SJSA1 (cell line): ENCODE data around the gene CTNNA2. TPM values are rescaled to one million over a fixed set of nuclear protein-coding genes. Genes with fewer than 3 reads are reported as not detected.
"Not testable (repeated sequence)": the region's sequence is repeated elsewhere in the genome, so short reads cannot be mapped to it uniquely, and the experiment has no call there.

Experiments
- DNase-seq, 2 experiments: peaks; one replicate each; pipeline ENCODE4 v3.0.0-alpha.2; 2015 to 2020; ENCODE audit warnings: low spot score in 2 of 2, low read depth in 1 of 2
- H3K27ac ChIP-seq: fragments of 250-450 bp; sonication (Bioruptor Pico); 2 replicates; pipeline ENCODE4 v1.5.1; 2020; ENCODE audit warnings: mild to moderate bottlenecking, moderate library complexity
- H3K27me3 ChIP-seq: fragments of 250-450 bp; sonication (Bioruptor Pico); replicated peaks from 2 replicates; pipeline ENCODE4 v1.5.1; 2020; ENCODE audit warnings: mild to moderate bottlenecking, moderate library complexity
- H3K36me3 ChIP-seq: fragments of 250-450 bp; sonication (Bioruptor Pico); 2 replicates; pipeline ENCODE4 v1.5.1; 2020; ENCODE audit warnings: mild to moderate bottlenecking
- H3K4me1 ChIP-seq: fragments of 250-450 bp; sonication (Bioruptor Pico); replicated peaks from 2 replicates; pipeline ENCODE4 v1.6.1; 2021; ENCODE audit warnings: mild to moderate bottlenecking
- H3K4me3 ChIP-seq: fragments of 250-450 bp; sonication (Bioruptor Pico); 2 replicates; pipeline ENCODE4 v1.5.1; 2020; ENCODE audit warnings: mild to moderate bottlenecking
- H3K9me3 ChIP-seq: fragments of 250-450 bp; sonication (Bioruptor Pico); replicated peaks from 2 replicates; pipeline ENCODE4 v1.5.1; 2020; ENCODE audit warnings: mild to moderate bottlenecking
- total RNA-seq: library from RNA; depleted of rRNA; stranded (reverse); fragments of >200 nt; shearing (Covaris generic); gene quantifications from 2 replicates; pipeline ENCODE4 v1.2.3, GENCODE V29; 2014

The CTNNA2 gene
- total RNA-seq, 1 experiment from 2014 or later: not detected

- H3K9me3 ChIP-seq, H3K4me3 ChIP-seq, H3K36me3 ChIP-seq, H3K27me3 ChIP-seq, H3K4me1 ChIP-seq, H3K27ac ChIP-seq, DNase-seq: not testable (repeated sequence)
Observed at GRCh38 chr2:80203929-80204328, 691.1 kb downstream of the CTNNA2 start.

- Histone ChIP-seq H3K4me3 (no peak overlapping the region), H3K4me1 (no peaks in the 10 kb centered on the region), H3K27ac (no peak overlapping the region), H3K27me3 (0 out of 2 replicates have a peak, but pooled peaks cover 2% of the 10 kb centered on the region), H3K9me3 (no peaks in the 10 kb centered on the region), H3K36me3 (no peaks in the 10 kb centered on the region)
- DNase-seq: no peak
Observed at GRCh38 chr2:80205498-80205897, 692.6 kb downstream of the CTNNA2 start.

- no peaks in the 10 kb centered on the region for H3K9me3 ChIP-seq
- no peak for DNase-seq
- no peak overlapping the region for H3K4me3 ChIP-seq
- no peaks in the 10 kb centered on the region for H3K36me3 ChIP-seq
- 0 out of 2 replicates have a peak, but pooled peaks cover 2% of the 10 kb centered on the region for H3K27me3 ChIP-seq
- H3K4me1 ChIP-seq: no peaks in the 10 kb centered on the region
- no peak overlapping the region for H3K27ac ChIP-seq
Observed at GRCh38 chr2:80209458-80209857, 696.6 kb downstream of the CTNNA2 start.

- no peaks in the 10 kb centered on the region for H3K27me3 ChIP-seq
- H3K9me3 ChIP-seq: no peaks in the 10 kb centered on the region
- no peak for DNase-seq
- no peak overlapping the region for H3K27ac ChIP-seq
- no peaks in the 10 kb centered on the region for H3K36me3 ChIP-seq
- H3K4me3 ChIP-seq: no peak overlapping the region
- H3K4me1 ChIP-seq: no peaks in the 10 kb centered on the region
Observed at GRCh38 chr2:80217446-80217845, 704.6 kb downstream of the CTNNA2 start.

- no peaks in the 10 kb centered on the region for H3K4me1 ChIP-seq
- no peak for DNase-seq
Observed at GRCh38 chr2:80222644-80223043, 709.8 kb downstream of the CTNNA2 start.

GRCh38 chr2:80231421-80231820, 718.6 kb downstream of the CTNNA2 start:
- Histone ChIP-seq H3K36me3 (no peaks in the 10 kb centered on the region), H3K4me3 (no peak overlapping the region), H3K9me3 (no peaks in the 10 kb centered on the region), H3K27me3 (no peaks in the 10 kb centered on the region), H3K27ac (no peak overlapping the region), H3K4me1 (no peaks in the 10 kb centered on the region)
- no peak for DNase-seq

More at GRCh38 chr2:80222644-80223043, 709.8 kb downstream of the CTNNA2 start:
- Histone ChIP-seq H3K4me3 (no peak overlapping the region), H3K36me3 (no peaks in the 10 kb centered on the region), H3K27me3 (no peaks in the 10 kb centered on the region), H3K9me3 (no peaks in the 10 kb centered on the region), H3K27ac (no peak overlapping the region)

GRCh38 chr2:80233333-80233732, 720.5 kb downstream of the CTNNA2 start:
- no peak for DNase-seq
- H3K4me1 ChIP-seq: no peaks in the 10 kb centered on the region
- H3K9me3 ChIP-seq: no peaks in the 10 kb centered on the region
- no peak overlapping the region for H3K4me3 ChIP-seq
- H3K27me3 ChIP-seq: no peaks in the 10 kb centered on the region
- H3K36me3 ChIP-seq: no peaks in the 10 kb centered on the region
- H3K27ac ChIP-seq: no peak overlapping the region

- peak; percentile 36 to 51 for DNase-seq
Observed at GRCh38 chr2:80238692-80239469, 726.0 kb downstream of the CTNNA2 start.

GRCh38 chr2:80242355-80242910, 729.6 kb downstream of the CTNNA2 start:
- Histone ChIP-seq H3K36me3 (no peaks in the 10 kb centered on the region), H3K4me3 (no peak overlapping the region), H3K27me3 (no peaks in the 10 kb centered on the region), H3K4me1 (no peaks in the 10 kb centered on the region), H3K9me3 (no peaks in the 10 kb centered on the region), H3K27ac (no peak overlapping the region)
- DNase-seq: no peak

More at GRCh38 chr2:80238692-80239469, 726.0 kb downstream of the CTNNA2 start:
- Histone ChIP-seq H3K4me1 (no peaks in the 10 kb centered on the region), H3K4me3 (no peak overlapping the region), H3K27ac (no peak overlapping the region), H3K27me3 (no peaks in the 10 kb centered on the region), H3K9me3 (no peaks in the 10 kb centered on the region), H3K36me3 (no peaks in the 10 kb centered on the region)

- Histone ChIP-seq H3K27ac (no peak overlapping the region), H3K9me3 (no peaks in the 10 kb centered on the region), H3K36me3 (no peaks in the 10 kb centered on the region), H3K4me1 (no peaks in the 10 kb centered on the region), H3K27me3 (no peaks in the 10 kb centered on the region), H3K4me3 (no peak overlapping the region)
- DNase-seq: no peak
Observed at GRCh38 chr2:80244905-80245584, 732.2 kb downstream of the CTNNA2 start.

GRCh38 chr2:80246534-80246933, 733.7 kb downstream of the CTNNA2 start:
- Histone ChIP-seq H3K4me3 (no peak overlapping the region), H3K36me3 (no peaks in the 10 kb centered on the region), H3K27ac (no peak overlapping the region), H3K4me1 (no peaks in the 10 kb centered on the region), H3K9me3 (no peaks in the 10 kb centered on the region), H3K27me3 (no peaks in the 10 kb centered on the region)
- no peak for DNase-seq

GRCh38 chr2:80247339-80247738, 734.5 kb downstream of the CTNNA2 start:
- H3K27me3 ChIP-seq: no peaks in the 10 kb centered on the region
- no peak for DNase-seq
- H3K4me3 ChIP-seq: no peak overlapping the region
- no peaks in the 10 kb centered on the region for H3K9me3 ChIP-seq
- H3K27ac ChIP-seq: no peak overlapping the region
- H3K4me1 ChIP-seq: no peaks in the 10 kb centered on the region
- H3K36me3 ChIP-seq: no peaks in the 10 kb centered on the region

GRCh38 chr2:80248146-80248545, 735.3 kb downstream of the CTNNA2 start:
- Histone ChIP-seq H3K36me3 (no peaks in the 10 kb centered on the region), H3K4me1 (no peaks in the 10 kb centered on the region), H3K4me3 (no peak overlapping the region), H3K27me3 (no peaks in the 10 kb centered on the region), H3K27ac (no peak overlapping the region), H3K9me3 (no peaks in the 10 kb centered on the region)
- DNase-seq: no peak
